HG02852 (cell line): Measurements from ENCODE around the gene CROCC2.

Source experiments
- ATAC-seq: cut with Tn5 transposase; IDR thresholded peaks from one replicate; pipeline ENCODE4 v1.9.1; 2021; ENCODE audit warnings: mild to moderate bottlenecking, moderate library complexity; ENCODE audit not compliant: unreplicated experiment

Gene CROCC2

GRCh38 chr2:240954436-240955305, 48.5 kb downstream of the CROCC2 start:
- ATAC-seq = no peak

- ATAC-seq = no peak
These were observed 49.4 kb downstream of the CROCC2 start for GRCh38 chr2:240955306-240956170.

- no peak for ATAC-seq
These were observed 50.2 kb downstream of the CROCC2 start for GRCh38 chr2:240956171-240956934.

GRCh38 chr2:240956935-240957655, 51.0 kb downstream of the CROCC2 start:
- no peak for ATAC-seq

- no peak for ATAC-seq
These were observed 51.7 kb downstream of the CROCC2 start for GRCh38 chr2:240957656-240958365.

- ATAC-seq = no peak
These were observed 52.5 kb downstream of the CROCC2 start for GRCh38 chr2:240958366-240959213.

- ATAC-seq = no peak
These were observed 53.2 kb downstream of the CROCC2 start for GRCh38 chr2:240959214-240959940.

- no peak for ATAC-seq
These were observed 53.8 kb downstream of the CROCC2 start for GRCh38 chr2:240959941-240960308.

- no peak for ATAC-seq
These were observed 54.3 kb downstream of the CROCC2 start for GRCh38 chr2:240960309-240960970.

GRCh38 chr2:240960971-240961876, 55.1 kb downstream of the CROCC2 start:
- no peak for ATAC-seq

GRCh38 chr2:240961910-240962299, 55.8 kb downstream of the CROCC2 start:
- ATAC-seq = no peak

- no peak for ATAC-seq
These were observed 56.3 kb downstream of the CROCC2 start for GRCh38 chr2:240962300-240963064.

GRCh38 chr2:240963065-240963867, 57.1 kb downstream of the CROCC2 start:
- no peak for ATAC-seq

- no peak for ATAC-seq
These were observed 58.0 kb downstream of the CROCC2 start for GRCh38 chr2:240963868-240964703.
